Left renal cortex interstitium (tissue), 4 donors: ENCODE data around the gene LILRA5. TPM values are rescaled to one million over a fixed set of nuclear protein-coding genes. Genes with fewer than 3 reads are reported as not detected.
"Not testable (repeated sequence)": the region's sequence is repeated elsewhere in the genome, so short reads cannot be mapped to it uniquely, and the experiment has no call there.

Source experiments
- DNase-seq, 4 donors: peaks; one replicate each; pipeline ENCODE4 v3.0.0-alpha.2; 2013; ENCODE audit warnings: low read depth in 4 of 4, low spot score in 2 of 4, missing footprints in 1 of 4
- polyA plus RNA-seq, 4 donors: library from polyadenylated mRNA; unstranded; fragments of 120-200 nt; gene quantifications; one replicate each; pipeline ENCODE4 v1.2.1, GENCODE V29; 2013; ENCODE audit not compliant: insufficient read length in 4 of 4

The LILRA5 gene
- polyA plus RNA-seq, 4 donors: 0.24 to 1.2 (median 0.49) TPM

- not testable (repeated sequence) for DNase-seq
Measured at GRCh38 chr19:54278056-54278455, 34.9 kb downstream of the LILRA5 start.

DNA sequence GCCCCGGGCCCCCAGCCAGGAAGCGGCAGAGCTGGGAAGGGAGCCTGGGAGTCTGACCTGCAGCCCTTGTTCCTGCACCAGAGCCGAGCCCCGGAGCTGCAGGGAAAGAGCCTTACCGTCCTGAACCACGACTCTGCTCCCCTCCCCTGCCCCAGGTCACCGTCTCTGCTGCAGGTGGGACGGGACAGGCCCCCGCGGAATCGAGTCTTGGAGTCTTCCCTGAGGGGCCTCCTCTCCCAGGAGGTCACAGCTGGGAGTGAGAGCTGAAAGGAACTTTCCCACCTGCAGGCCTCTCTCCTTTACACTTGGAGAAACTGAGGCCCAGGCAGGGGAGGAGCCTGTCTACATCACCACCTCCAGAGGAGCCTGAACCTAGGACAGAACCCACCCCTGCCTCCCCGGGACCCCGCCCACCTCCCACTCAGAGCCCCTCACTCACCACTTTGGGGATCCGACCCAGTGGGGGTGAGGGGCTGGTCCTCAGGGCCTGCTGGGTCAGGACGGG is 35.8 kb downstream of the LILRA5 start:
- DNase-seq: not testable (repeated sequence)

GRCh38 chr19:54275951-54276350 is 37.0 kb downstream of the LILRA5 start:
- no peak for DNase-seq

DNA sequence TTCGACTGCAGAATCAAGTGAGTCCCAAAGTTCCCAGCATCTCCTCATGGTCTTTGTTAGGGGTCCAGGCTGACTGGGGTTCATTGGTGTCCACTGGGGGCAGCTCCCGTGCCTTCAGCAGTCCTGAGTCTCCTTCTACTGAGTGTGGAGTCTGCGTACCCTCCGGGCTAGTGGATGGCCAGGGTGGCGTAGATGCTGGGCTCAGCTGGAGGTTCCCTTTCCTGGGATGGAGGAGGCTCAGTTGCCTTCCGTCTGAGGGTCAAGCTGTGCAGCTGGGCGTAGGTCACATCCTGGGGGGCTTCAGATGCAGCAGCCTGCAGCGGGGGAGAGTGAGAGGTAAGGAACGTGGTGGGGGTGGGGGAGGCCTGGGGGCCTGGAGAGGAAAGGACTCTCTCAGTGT is 38.5 kb downstream of the LILRA5 start:
- DNase-seq: not testable (repeated sequence)

DNA sequence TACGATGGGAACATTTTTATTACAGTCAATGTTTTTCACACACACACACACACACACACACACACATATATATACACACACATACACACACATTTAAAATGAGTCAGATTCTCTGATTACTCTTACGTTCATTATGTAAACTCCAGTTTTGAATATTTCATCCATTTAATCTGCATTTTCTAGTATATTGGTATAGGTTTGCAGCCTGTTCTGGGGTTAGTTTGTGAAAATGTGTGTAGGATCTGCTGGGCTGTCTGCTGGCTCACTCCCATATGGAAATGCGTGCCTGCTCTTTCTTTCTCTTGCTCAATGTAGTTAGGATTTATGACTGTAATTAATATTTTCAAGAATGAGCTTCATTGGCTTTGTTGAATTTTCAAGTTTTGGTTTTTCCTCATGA is 39.1 kb downstream of the LILRA5 start:
- DNase-seq: no peak

DNA sequence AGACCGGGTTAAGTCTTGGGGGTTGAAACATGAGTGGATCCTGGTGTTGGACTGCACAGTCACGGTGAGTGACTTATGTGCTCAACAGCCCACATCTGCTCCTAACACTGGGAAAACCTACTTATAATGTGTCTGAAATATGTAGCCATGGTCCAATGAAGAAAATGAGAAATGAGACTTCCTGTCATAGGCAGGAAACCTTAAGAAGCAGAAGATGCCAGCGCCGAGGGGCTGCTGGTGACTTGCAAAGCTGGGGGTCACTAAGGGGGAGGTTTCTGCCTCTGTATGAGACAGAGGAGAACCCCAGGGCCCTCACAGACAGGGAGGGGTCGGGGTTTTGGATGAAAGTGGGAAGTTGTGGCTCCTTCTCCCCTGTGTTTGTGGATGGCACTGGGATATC is 40.8 kb downstream of the LILRA5 start:
- DNase-seq: not testable (repeated sequence)

DNA sequence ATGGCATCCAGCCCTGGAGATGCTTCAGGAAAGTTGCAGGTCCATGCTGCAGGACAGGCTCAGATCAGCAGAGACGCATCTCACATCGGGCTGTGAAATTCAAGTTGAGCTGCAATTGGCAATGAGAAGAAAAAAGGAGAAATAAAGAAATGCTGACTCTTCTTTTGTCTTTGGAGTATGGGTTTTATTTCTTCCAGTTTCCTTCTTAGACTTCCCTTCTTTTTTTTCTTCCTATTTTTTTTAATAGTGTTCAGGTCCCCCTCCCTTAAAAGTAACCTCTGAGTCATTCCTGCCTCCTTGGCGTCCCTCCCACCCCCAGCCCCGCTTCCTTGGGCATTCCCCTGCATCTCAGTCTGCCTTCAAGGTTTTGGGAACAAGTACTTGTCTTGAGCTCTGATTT is 41.4 kb downstream of the LILRA5 start:
- not testable (repeated sequence) for DNase-seq

DNA sequence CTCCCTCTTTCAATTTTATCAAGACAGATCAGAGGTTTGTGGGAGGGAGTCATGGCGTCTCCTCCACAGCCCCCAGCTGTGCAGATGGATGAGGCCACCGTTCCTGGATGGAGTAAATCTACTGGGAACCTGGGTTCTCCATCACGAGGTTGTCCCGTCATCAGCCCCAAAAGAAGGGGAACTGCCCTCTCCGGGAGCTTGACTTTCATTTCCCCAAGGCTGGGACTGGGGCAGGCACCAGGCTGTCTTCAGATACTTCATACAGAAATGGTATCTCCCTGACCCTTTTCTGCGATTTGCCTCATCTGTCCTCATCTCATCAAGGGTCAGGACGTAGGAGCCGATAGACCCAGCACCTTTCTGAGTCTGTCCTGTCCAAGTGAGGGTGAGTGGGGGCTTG is 41.9 kb downstream of the LILRA5 start:
- no peak for DNase-seq

- DNase-seq: no peak
Measured at GRCh38 chr19:54268936-54269335, 44.0 kb downstream of the LILRA5 start.

- peak; percentile 58 to 85 (median 64) for DNase-seq
Measured at GRCh38 chr19:54266133-54266532, 46.8 kb downstream of the LILRA5 start.

DNA sequence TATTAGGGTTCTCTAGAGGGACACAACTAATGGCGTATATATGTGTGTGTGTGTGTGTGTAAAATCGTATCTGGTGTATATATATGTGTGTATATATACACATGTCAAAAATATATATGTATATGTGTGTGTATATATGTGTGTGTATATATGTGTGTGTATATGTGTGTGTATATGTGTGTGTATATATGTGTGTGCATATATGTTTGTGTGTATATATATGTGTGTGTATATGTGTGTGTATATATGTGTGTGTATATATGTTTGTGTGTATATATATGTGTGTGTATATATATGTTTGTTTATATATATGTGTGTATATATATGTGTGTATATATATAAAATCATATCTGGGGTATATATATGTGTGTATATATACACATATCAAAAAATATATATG is 50.5 kb downstream of the LILRA5 start:
- no peak for DNase-seq

GRCh38 chr19:54262066-54262465 is 50.9 kb downstream of the LILRA5 start:
- DNase-seq: no peak

GRCh38 chr19:54257116-54257480 is 55.9 kb downstream of the LILRA5 start, which contains the start of gene LILRB5:
Gene LILRB5 (minus strand): TSS chr19:54257273. CDS start chr19:54257193, 80 bp downstream.
- DNase-seq: no peak

Other genes starting within 250 kb of the LILRA5 start
- gene VSTM1, start 249.3 kb downstream of the LILRA5 start, polyA plus RNA-seq: under 1 TPM in 3 of 4 donors, not detected in 1; 0.22 to 0.34 (median 0.27) TPM
- under 1 TPM in 2 of 4 donors, not detected in 2; 0.22 to 0.33 TPM for gene TARM1, start 231.8 kb downstream of the LILRA5 start, polyA plus RNA-seq
- gene OSCAR, start 212.4 kb downstream of the LILRA5 start, polyA plus RNA-seq: under 1 TPM; 0.30 to 0.47 (median 0.36) TPM
- 100 to 1,000 TPM in 3 of 4 donors, 10 to 100 TPM in 1; 87.1 to 188 (median 133) TPM for gene NDUFA3, start 210.3 kb downstream of the LILRA5 start, polyA plus RNA-seq
- 10 to 100 TPM; 13.1 to 23.6 (median 20.1) TPM for gene TFPT, start 197.5 kb downstream of the LILRA5 start, polyA plus RNA-seq
- 10 to 100 TPM; 69.5 to 75.8 (median 71.8) TPM for gene PRPF31, start 197.4 kb downstream of the LILRA5 start, polyA plus RNA-seq
- gene CNOT3, start 175.4 kb downstream of the LILRA5 start, polyA plus RNA-seq: 10 to 100 TPM; 66.6 to 74.0 (median 69.4) TPM
- gene LENG1, start 153.4 kb downstream of the LILRA5 start, polyA plus RNA-seq: 10 to 100 TPM in 1 of 4 donors, 1 to 10 TPM in 3; 7.8 to 11.1 (median 9.7) TPM
- gene TMC4, start 140.0 kb downstream of the LILRA5 start, polyA plus RNA-seq: 10 to 100 TPM; 27.1 to 48.0 (median 36.6) TPM
- 10 to 100 TPM; 48.8 to 93.3 (median 80.8) TPM for gene MBOAT7, start 123.6 kb downstream of the LILRA5 start, polyA plus RNA-seq
- 10 to 100 TPM; 47.0 to 72.4 (median 58.4) TPM for gene TSEN34, start 121.9 kb downstream of the LILRA5 start, polyA plus RNA-seq
- 1,000 to 10,000 TPM; 1,470 to 2,055 (median 1,604) TPM for gene RPS9, start 112.3 kb downstream of the LILRA5 start, polyA plus RNA-seq
- 1 to 10 TPM in 3 of 4 donors, under 1 TPM in 1; 0.47 to 2.2 (median 1.3) TPM for gene LILRB3, start 90.2 kb downstream of the LILRA5 start, polyA plus RNA-seq
- under 1 TPM; 0.38 to 0.92 (median 0.65) TPM for gene LILRA6, start 70.4 kb downstream of the LILRA5 start, polyA plus RNA-seq
- gene LILRB5, start 55.9 kb downstream of the LILRA5 start, polyA plus RNA-seq: 1 to 10 TPM; 2.1 to 2.8 (median 2.3) TPM
- 1 to 10 TPM in 3 of 4 donors, under 1 TPM in 1; 0.88 to 1.8 (median 1.5) TPM for gene LILRB2, start 32.1 kb downstream of the LILRA5 start, polyA plus RNA-seq
- gene LILRA4, start 26.0 kb upstream of the LILRA5 start, polyA plus RNA-seq: under 1 TPM in 2 of 4 donors, not detected in 2; 0.16 to 0.17 TPM
- 1 to 10 TPM; 3.4 to 5.6 (median 4.0) TPM for gene LAIR1, start 51.8 kb upstream of the LILRA5 start, polyA plus RNA-seq
- 10 to 100 TPM in 3 of 4 donors, 1 to 10 TPM in 1; 5.6 to 14.1 (median 10.6) TPM for gene TTYH1, start 102.3 kb upstream of the LILRA5 start, polyA plus RNA-seq
- 100 to 1,000 TPM in 2 of 4 donors, 10 to 100 TPM in 2; 74.5 to 284 (median 154) TPM for gene LENG8, start 136.0 kb upstream of the LILRA5 start, polyA plus RNA-seq
- 1 to 10 TPM; 1.8 to 3.4 (median 2.5) TPM for gene LENG9, start 150.6 kb upstream of the LILRA5 start, polyA plus RNA-seq
- 10 to 100 TPM; 26.9 to 79.1 (median 37.6) TPM for gene CDC42EP5, start 160.1 kb upstream of the LILRA5 start, polyA plus RNA-seq
- gene LAIR2, start 189.7 kb upstream of the LILRA5 start, polyA plus RNA-seq: not detected